ENCODE results near the gene CTNNA3. TPM values are rescaled to one million over a fixed set of nuclear protein-coding genes. Genes with fewer than 3 reads are reported as not detected.

The CTNNA3 gene
- total and polyA plus RNA-seq, 2 donors (not counting 3 experiments of a cell fraction or from before 2014, with no cell fraction given) = not detected

DNA sequence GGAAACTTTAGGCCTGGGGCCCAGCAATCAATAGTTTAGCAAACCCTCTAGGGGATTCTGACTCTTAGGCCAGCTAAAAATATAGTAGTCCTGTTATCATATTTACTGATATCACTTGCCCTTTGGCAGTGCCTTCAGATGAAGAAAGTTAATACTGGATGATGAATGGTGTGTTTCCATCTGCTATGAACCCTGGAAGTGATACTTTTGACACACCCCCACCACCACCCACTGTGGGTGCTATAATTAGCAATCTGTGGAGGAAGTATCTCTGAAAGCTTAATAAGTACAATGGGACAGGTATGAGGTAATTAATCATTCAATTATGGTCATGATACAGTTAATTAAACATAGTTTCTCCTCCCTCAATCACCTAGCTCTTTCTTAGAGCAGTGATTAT is 860.6 kb downstream of the CTNNA3 start:
- no peak for FAIRE-seq

More for the DNA sequence above, 860.6 kb downstream of the CTNNA3 start:
- H3K9me1 ChIP-seq (replicated peaks; ENCODE audit: control insufficient read depth, extremely low read depth, insufficient read depth, low read length) = no peaks in the 10 kb centered on the region
- H3K4me3 ChIP-seq (replicated peaks in 1 of 3; ENCODE audit: insufficient read depth in 1 of 3, low read depth in 1 of 3, low read length in 3 of 3) = no peak overlapping the region
- H3K36me3 ChIP-seq (ENCODE audit: control insufficient read depth in 2 of 2, extremely low read depth in 1 of 2, insufficient read depth in 2 of 2, low read length in 2 of 2) = no peaks in the 10 kb centered on the region
- POLR2A ChIA-PET = no interaction called here
- no peaks in the 10 kb centered on the region for H3K27me3 ChIP-seq (ENCODE audit: control insufficient read depth in 2 of 2, insufficient read depth in 2 of 2, low read length in 2 of 2)
- H3K9me3 ChIP-seq (replicated peaks; ENCODE audit: control insufficient read depth, insufficient read depth, low read length) = no peaks in the 10 kb centered on the region
- H3K27ac ChIP-seq (ENCODE audit: insufficient read depth, low read depth, low read length) = no peak overlapping the region
- no peak overlapping the region for H3K4me2 ChIP-seq (ENCODE audit: insufficient read depth, low read length)
- TF ChIP-seq GATA2 (IDR thresholded peaks at IDR 0.05; ENCODE audit: insufficient read depth, insufficient read length, low read depth, low read length) = no peak
- TF ChIP-seq, protein P1, sequence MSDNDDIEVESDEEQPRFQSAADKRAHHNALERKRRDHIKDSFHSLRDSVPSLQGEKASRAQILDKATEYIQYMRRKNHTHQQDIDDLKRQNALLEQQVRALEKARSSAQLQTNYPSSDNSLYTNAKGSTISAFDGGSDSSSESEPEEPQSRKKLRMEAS (IDR thresholded peaks at IDR 0.05; ENCODE audit: insufficient read depth, insufficient read length) = no peak
- no peak for TF ChIP-seq JUN (IDR thresholded peaks at IDR 0.05; ENCODE audit: borderline replicate concordance, insufficient read depth, insufficient read length, low read depth)
- no peak for TF ChIP-seq MYC (IDR thresholded peaks at IDR 0.05; ENCODE audit: low read depth, low read length)
- TF ChIP-seq EZH2 (IDR thresholded peaks at IDR 0.05; ENCODE audit: borderline replicate concordance, low read depth, low read length, severe bottlenecking) = no peak
- TF ChIP-seq, protein P2, sequence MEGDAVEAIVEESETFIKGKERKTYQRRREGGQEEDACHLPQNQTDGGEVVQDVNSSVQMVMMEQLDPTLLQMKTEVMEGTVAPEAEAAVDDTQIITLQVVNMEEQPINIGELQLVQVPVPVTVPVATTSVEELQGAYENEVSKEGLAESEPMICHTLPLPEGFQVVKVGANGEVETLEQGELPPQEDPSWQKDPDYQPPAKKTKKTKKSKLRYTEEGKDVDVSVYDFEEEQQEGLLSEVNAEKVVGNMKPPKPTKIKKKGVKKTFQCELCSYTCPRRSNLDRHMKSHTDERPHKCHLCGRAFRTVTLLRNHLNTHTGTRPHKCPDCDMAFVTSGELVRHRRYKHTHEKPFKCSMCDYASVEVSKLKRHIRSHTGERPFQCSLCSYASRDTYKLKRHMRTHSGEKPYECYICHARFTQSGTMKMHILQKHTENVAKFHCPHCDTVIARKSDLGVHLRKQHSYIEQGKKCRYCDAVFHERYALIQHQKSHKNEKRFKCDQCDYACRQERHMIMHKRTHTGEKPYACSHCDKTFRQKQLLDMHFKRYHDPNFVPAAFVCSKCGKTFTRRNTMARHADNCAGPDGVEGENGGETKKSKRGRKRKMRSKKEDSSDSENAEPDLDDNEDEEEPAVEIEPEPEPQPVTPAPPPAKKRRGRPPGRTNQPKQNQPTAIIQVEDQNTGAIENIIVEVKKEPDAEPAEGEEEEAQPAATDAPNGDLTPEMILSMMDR (IDR thresholded peaks at IDR 0.05; ENCODE audit: extremely low read depth in 1 of 2, insufficient read depth in 1 of 2, low read depth in 1 of 2, low read length in 2 of 2) = no peak
- TF ChIP-seq FOS (IDR thresholded peaks at IDR 0.05; ENCODE audit: borderline replicate concordance, insufficient read depth, low read length) = no peak
- TF ChIP-seq POLR2AphosphoS5 (IDR thresholded peaks at IDR 0.05; ENCODE audit: insufficient read depth, low read depth, low read length) = no peak
- TF ChIP-seq POLR2A (IDR thresholded peaks at IDR 0.05; ENCODE audit: low read depth, low read length) = no peak
- no peak overlapping the region for H2AFZ ChIP-seq (ENCODE audit: low read depth, low read length)
- H4K20me1 ChIP-seq (replicated peaks; ENCODE audit: control insufficient read depth, extremely low read depth, insufficient read depth, low read length) = no peaks in the 10 kb centered on the region
- no peaks in the 10 kb centered on the region for H3K79me2 ChIP-seq (ENCODE audit: control insufficient read depth, insufficient read depth, low read length)
- H3K4me1 ChIP-seq (ENCODE audit: control insufficient read depth, extremely low read depth, insufficient read depth, low read length) = no peaks in the 10 kb centered on the region
- intact Hi-C loops (cut with micrococcal nuclease) (no loop called here), dilution Hi-C loops (cut with MboI; ENCODE audit: extremely low pct_ligation_motif_present, low sequenced_read_pairs) (no loop called here)
- no peak overlapping the region for H3K9ac ChIP-seq (replicated peaks; ENCODE audit: extremely low read depth, insufficient read depth, low read length)
- no TSS peak for BruUV-seq (replicated peaks)
- CTCF ChIA-PET = no interaction called here
- DNase-seq (ENCODE audit: low read depth, low spot score) = no peak
